Measurements from ENCODE around the gene FOXJ1.

The FOXJ1 gene

GRCh38 chr17:76092526-76093413 lies 48.3 kb downstream of the FOXJ1 start:
- no peak for DNase-seq (ENCODE audit: low spot score)
- TF ChIP-seq CTCF (IDR thresholded peaks at IDR 0.05; ENCODE audit: extremely low read depth, missing control alignments), result no peak

- DNase-seq (ENCODE audit: low spot score), result no peak
- no peak for TF ChIP-seq CTCF (IDR thresholded peaks at IDR 0.05; ENCODE audit: extremely low read depth, missing control alignments)
These were observed 49.3 kb downstream of the FOXJ1 start for GRCh38 chr17:76091526-76092286.

GRCh38 chr17:76090517-76091129 lies 50.4 kb downstream of the FOXJ1 start:
- TF ChIP-seq CTCF (IDR thresholded peaks at IDR 0.05; ENCODE audit: extremely low read depth, missing control alignments), result no peak
- no peak for DNase-seq (ENCODE audit: low spot score)

DNA sequence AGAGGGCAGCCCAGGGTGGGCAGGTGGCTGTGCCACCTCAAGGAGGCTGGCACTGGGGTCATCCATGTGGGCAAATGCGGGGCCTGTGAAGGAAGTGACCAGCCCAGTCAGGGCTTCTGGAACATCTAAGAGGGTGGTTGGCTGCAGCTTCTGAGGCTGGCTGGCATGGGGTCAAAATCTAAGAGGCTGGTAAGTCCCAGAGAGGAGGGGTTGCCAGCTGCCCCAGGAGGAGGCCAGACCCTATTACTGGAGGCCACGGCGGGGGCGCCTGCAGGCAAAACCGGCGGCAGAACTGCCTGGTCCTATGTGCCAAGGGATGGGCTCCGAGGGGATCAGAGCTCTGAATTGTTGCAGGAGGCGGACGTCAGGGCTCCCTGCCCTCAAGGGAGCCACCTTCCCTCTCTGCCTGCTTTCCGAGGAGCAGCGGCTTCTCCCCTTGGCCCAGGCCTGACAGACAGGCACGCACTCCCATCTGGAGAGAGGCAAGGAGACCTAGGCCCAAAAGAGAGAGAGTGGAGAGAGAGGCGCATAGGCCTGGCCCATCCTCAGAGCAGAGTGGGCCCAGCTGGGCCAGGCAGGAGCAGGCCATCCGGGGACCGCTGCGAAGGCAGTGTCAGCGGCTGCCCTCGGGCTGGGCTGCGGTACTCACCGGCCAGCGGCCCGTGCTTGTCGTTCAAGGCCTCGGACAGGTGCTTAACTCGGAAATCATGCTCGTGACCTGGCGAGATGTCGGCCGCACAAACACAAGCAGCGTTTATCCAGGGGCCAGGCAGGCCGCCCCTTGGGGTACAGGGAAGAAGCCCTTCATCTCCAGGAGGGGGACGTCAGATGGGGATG lies 51.1 kb downstream of the FOXJ1 start:
- no peak for TF ChIP-seq CTCF (IDR thresholded peaks at IDR 0.05; ENCODE audit: extremely low read depth, missing control alignments)
- no peak for DNase-seq (ENCODE audit: low spot score)

DNA sequence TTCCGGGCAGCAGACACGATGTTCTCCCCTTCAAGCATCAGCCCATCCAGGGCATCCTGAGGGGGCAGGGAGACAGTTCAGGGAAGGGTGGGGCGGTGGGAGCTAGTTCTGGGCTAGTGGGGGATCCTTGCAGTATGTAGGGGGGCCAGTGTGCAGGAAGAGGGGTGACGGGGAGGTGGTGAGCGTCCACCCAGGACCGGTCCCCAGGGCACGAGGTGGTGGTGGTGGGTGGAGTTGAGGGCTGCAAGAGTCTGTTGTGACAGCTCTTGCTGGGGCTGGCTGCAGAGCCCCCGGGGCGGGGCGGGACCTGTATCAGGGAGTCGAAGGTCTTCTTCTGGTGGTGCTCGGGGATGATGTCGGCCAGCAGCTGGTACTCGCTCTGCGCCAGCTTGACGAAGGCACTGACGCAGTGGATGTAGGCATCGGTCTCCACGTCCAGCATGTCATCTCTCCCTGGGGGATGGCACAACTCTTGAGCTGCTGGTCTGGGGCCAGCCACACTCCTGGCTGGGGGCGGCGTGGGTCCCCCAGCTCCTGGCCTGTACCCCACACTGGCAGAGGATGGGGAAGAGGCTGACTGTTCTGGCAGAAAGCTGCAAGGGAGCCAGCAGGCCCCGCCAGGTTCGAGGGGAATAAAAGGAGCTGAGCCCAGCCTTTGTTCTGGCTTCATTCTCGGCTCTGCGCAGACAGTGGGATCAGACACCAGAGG lies 52.0 kb downstream of the FOXJ1 start:
- no peak for DNase-seq (ENCODE audit: low spot score)
- no peak for TF ChIP-seq CTCF (IDR thresholded peaks at IDR 0.05; ENCODE audit: extremely low read depth, missing control alignments)

DNA sequence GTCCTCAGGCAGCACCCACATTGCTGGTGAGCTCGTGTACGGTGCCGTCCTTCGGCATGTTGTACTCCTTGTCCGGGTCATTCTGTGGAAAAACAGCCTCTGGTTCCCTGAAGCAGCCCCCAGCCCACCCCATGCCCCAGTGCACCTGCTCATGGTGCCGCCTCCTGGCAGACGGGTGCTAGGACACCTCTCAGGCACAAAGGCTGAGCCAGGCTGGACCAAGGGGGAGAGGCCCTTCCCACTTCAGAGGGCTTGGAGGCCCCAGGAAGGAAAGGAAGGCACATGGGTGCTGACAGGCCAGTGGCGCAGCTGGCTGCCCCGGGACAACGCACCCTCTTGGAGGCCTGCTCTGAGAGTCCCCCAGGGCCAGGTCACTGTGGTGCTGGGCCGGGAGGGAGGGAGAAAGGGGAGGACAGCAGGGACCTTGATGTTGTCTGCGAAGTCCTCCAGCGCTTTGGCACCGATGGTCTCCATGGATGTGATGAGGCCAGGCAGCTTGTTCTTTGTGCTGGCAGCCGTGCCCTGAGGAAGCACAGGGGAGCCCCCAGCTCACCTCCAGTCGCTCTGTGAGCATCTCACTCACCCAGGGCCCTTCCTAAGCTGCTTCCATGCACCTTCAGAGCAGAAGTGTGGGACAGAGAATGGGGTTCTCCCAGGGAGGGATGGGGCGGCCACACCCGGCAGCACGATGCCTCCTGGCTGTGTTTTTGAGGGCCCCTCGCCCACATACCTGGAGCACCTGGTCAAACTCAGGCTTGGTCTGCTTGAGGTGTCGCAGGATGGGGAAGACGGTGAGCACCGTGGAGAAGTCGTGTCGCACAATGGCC lies 52.8 kb downstream of the FOXJ1 start:
- DNase-seq (ENCODE audit: low spot score), result no peak
- TF ChIP-seq CTCF (IDR thresholded peaks at IDR 0.05; ENCODE audit: extremely low read depth, missing control alignments), result no peak
